Lower lobe of right lung (tissue), 2 donors: ENCODE measurements around the gene SIAH3. TPM values are rescaled to one million over a fixed set of nuclear protein-coding genes. Genes with fewer than 3 reads are reported as not detected.

ENCODE experiments used
- ATAC-seq, 2 donors: fragments of 200-7000 bp; cut with Tn5 transposase; one replicate each; pipeline ENCODE4 v1.9.1; 2020 to 2022; ENCODE audit warnings: mild to moderate bottlenecking in 2 of 2, moderate library complexity in 2 of 2
- DNase-seq: peaks from one replicate; pipeline ENCODE4 v3.0.0-alpha.2; 2020
- H3K27ac ChIP-seq: fragments of 200-600 bp; one replicate; pipeline ENCODE4 v1.8.0; 2022
- H3K27me3 ChIP-seq: fragments of 200-600 bp; one replicate; pipeline ENCODE4 v1.8.0; 2022; ENCODE audit warnings: low read depth
- H3K36me3 ChIP-seq: fragments of 200-600 bp; one replicate; pipeline ENCODE4 v1.8.0; 2022; ENCODE audit warnings: mild to moderate bottlenecking
- H3K4me1 ChIP-seq: fragments of 200-600 bp; one replicate; pipeline ENCODE4 v1.8.0; 2022
- H3K4me3 ChIP-seq: fragments of 200-600 bp; one replicate; pipeline ENCODE4 v1.8.0; 2022; ENCODE audit warnings: mild to moderate bottlenecking
- H3K9me3 ChIP-seq: fragments of 200-600 bp; one replicate; pipeline ENCODE4 v1.8.0; 2022
- CTCF ChIP-seq: fragments of 200-600 bp; IDR thresholded peaks from one replicate; pipeline ENCODE4 v1.8.0; 2022; ENCODE audit warnings: antibody characterized with exemption, mild to moderate bottlenecking
- intact Hi-C: fragments of 100-400 bp; cut with DNase I; formaldehyde crosslinking; loops from one replicate; pipeline ENCODE4 v1.11.0; 2022
- total RNA-seq: library from RNA; stranded (reverse); fragmentation: NEBNext Ultra II Directional; extraction: Animal tissue kit (Norgen Biotek cat#: 25700); gene quantifications from one replicate; pipeline ENCODE4 v1.2.1, GENCODE V29; 2021
- donor health status: DM: no; HTN: yes; CAD: no; lungs with severe emphysema.

SIAH3 gene
- total RNA-seq, 1 donor from 2014 or later, result 0.06 TPM

DNA sequence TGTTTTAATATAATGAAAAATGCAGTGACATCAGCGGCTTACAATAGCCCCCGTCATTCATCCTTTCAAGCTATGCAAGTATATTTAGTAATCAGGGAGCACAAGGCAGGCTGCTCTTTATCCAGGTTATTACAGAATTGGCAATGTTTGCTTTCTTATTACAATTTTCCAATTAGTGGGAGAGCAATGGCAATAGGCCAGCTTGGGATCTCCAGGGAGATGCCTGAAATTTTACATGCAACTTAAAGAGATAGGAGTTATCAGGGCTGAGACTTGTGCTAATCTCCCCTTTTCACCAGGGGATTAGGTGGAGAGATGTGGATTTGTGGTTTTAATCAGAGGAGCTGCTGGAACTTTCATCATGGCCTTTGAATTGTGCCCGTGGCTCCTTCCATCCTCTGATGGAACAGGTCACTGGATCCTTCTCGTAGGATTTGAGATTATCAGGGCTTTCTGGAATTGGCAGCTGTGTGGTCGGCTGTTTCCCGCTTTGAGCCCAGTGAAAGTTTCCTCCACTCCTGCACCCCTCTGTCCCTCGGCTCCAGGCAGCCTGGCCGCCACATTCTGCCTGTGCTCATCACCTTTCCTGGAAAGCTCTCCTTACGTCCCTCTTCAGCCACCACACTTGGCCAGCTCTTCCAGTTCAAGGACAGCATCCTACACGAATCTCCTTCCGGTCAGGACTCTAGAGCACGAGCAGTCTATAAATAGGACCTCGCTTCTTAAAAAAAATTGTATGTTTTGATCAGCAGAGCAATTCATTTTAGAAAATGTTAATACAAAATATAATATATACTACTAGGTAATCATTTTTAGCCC is 102.4 kb downstream of the SIAH3 start:
- Histone ChIP-seq H3K9me3 (no peaks in the 10 kb centered on the region), H3K27me3 (no peaks in the 10 kb centered on the region), H3K4me1 (no peaks in the 10 kb centered on the region), H3K27ac (no peak overlapping the region), H3K36me3 (no peaks in the 10 kb centered on the region), H3K4me3 (no peak overlapping the region)
- no peak for TF ChIP-seq CTCF
- DNase-seq (no peak), ATAC-seq (no peak)
- intact Hi-C loops, result no loop called here

GRCh38 chr13:45747071-45747470 is 104.5 kb downstream of the SIAH3 start:
- DNase-seq (no peak), ATAC-seq (peak in 1 of 2 donors; percentile 57)
- Histone ChIP-seq H3K4me3 (no peak overlapping the region), H3K27ac (no peak overlapping the region), H3K36me3 (no peaks in the 10 kb centered on the region), H3K27me3 (no peaks in the 10 kb centered on the region), H3K9me3 (no peaks in the 10 kb centered on the region), H3K4me1 (no peaks in the 10 kb centered on the region)
- intact Hi-C loops, result no loop called here
- TF ChIP-seq CTCF, result no peak

- Histone ChIP-seq H3K36me3 (no peaks in the 10 kb centered on the region), H3K4me1 (no peaks in the 10 kb centered on the region), H3K27me3 (no peaks in the 10 kb centered on the region), H3K27ac (no peak overlapping the region), H3K9me3 (no peaks in the 10 kb centered on the region), H3K4me3 (no peak overlapping the region)
- no peak for DNase-seq
- ATAC-seq, result no peak
- intact Hi-C loops, result no loop called here
- no peak for TF ChIP-seq CTCF
Observed at GRCh38 chr13:45744979-45745378, 106.6 kb downstream of the SIAH3 start.

DNA sequence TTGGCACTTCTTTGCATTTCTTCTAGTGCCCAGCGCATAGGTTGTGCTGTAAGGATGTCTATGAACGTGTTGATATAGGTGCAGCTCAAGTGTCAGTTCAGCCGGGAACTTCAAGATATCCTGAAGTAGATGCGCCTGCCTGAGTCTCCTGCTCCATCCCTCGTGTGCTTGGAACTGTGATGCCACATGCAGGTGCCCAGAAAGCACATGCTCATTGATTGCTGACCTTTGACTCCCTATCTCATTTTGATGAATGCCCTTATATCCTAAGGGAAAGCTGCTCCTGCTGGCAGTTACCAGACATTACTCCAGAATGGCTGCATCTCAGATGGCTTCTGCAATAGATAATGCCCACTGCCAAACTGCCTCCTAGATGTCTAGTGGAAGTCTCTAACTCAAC is 108.6 kb downstream of the SIAH3 start:
- H3K27ac ChIP-seq, result no peak overlapping the region
- H3K4me1 ChIP-seq, result no peaks in the 10 kb centered on the region
- no peak for TF ChIP-seq CTCF
- no peak for DNase-seq
- H3K9me3 ChIP-seq, result no peaks in the 10 kb centered on the region
- ATAC-seq, result no peak
- H3K36me3 ChIP-seq, result no peaks in the 10 kb centered on the region
- H3K4me3 ChIP-seq, result no peak overlapping the region
- intact Hi-C loops, result no loop called here
- no peaks in the 10 kb centered on the region for H3K27me3 ChIP-seq

GRCh38 chr13:45737571-45738017 is 114.0 kb downstream of the SIAH3 start:
- Histone ChIP-seq H3K4me3 (no peak overlapping the region), H3K27me3 (no peaks in the 10 kb centered on the region), H3K4me1 (no peaks in the 10 kb centered on the region), H3K36me3 (no peaks in the 10 kb centered on the region), H3K27ac (no peak overlapping the region), H3K9me3 (no peaks in the 10 kb centered on the region)
- no peak for ATAC-seq
- no peak for TF ChIP-seq CTCF
- DNase-seq, result no peak
- intact Hi-C loops, result no loop called here
